ENCODE data around the gene AASS. TPM values are rescaled to one million over a fixed set of nuclear protein-coding genes. Genes with fewer than 3 reads are reported as not detected.

The AASS gene
- total RNA-seq, 1 donor: 20.8 TPM

DNA sequence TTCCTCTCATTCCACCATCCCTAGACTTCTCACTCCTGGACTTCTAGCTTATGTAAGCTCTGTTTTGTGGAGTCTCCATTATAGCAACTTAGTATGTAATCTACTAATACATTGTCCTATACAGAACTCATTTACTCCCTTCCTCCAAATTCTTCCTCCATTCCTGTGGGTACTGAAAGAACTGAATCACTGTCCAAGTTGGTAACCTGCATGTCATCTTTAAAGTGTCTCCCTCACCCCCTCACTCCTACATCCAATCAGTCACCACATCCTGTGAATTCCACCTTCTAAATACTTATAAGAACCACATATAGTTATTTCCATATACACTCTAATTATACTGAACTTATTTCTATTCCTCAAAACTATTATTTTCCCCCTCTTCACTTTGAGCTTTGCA lies 20.3 kb downstream of the AASS start:
- no peak for DNase-seq (ENCODE audit: low read depth)
- H3K4me3 ChIP-seq (ENCODE audit: low read depth, low read length): no peak overlapping the region
- TF ChIP-seq, protein P1, sequence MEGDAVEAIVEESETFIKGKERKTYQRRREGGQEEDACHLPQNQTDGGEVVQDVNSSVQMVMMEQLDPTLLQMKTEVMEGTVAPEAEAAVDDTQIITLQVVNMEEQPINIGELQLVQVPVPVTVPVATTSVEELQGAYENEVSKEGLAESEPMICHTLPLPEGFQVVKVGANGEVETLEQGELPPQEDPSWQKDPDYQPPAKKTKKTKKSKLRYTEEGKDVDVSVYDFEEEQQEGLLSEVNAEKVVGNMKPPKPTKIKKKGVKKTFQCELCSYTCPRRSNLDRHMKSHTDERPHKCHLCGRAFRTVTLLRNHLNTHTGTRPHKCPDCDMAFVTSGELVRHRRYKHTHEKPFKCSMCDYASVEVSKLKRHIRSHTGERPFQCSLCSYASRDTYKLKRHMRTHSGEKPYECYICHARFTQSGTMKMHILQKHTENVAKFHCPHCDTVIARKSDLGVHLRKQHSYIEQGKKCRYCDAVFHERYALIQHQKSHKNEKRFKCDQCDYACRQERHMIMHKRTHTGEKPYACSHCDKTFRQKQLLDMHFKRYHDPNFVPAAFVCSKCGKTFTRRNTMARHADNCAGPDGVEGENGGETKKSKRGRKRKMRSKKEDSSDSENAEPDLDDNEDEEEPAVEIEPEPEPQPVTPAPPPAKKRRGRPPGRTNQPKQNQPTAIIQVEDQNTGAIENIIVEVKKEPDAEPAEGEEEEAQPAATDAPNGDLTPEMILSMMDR (IDR thresholded peaks at IDR 0.05; ENCODE audit: insufficient read depth, low read length): no peak

DNA sequence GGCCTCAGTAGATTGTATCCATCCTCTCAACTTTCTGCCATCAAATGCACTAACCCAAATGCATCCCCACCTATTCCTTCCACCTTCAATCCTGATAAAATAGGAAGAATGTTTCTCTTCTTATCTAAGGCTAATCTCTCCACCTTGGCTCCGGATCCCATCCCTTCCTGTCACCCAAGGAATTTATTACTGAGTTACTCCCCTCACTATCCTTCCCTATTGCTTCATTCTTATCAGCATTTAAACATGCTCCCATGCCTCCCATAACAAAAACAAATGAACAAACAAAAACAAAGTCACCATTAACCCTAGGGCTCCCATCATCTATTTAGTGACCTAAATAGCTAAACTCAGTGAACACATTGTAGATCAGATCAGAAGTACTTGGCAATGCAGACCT lies 25.3 kb downstream of the AASS start:
- TF ChIP-seq, protein P1 (IDR thresholded peaks at IDR 0.05; ENCODE audit: insufficient read depth, low read length): no peak
- no peak overlapping the region for H3K4me3 ChIP-seq (ENCODE audit: low read depth, low read length)
- DNase-seq (ENCODE audit: low read depth): no peak

DNA sequence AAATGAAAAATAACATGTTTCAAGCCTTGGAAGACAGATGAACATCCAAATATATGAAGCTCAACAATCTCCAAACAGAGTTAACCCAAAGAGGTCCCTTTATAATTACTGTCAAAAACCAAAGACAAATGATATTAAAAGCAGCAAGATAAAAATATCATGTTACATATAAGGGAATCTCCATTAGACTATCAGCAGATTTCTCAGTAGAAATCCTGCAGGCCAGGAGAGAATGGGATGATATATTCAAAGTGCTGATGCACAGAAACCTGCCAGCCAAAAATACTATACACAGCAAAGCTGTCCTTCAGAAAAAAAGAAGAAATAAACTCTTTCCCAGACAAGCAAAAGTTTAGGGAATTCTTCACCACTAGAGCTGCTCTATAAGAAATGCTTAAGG lies 41.0 kb downstream of the AASS start:
- TF ChIP-seq, protein P1 (IDR thresholded peaks at IDR 0.05; ENCODE audit: insufficient read depth, low read length): no peak
- DNase-seq (ENCODE audit: low read depth): no peak

DNA sequence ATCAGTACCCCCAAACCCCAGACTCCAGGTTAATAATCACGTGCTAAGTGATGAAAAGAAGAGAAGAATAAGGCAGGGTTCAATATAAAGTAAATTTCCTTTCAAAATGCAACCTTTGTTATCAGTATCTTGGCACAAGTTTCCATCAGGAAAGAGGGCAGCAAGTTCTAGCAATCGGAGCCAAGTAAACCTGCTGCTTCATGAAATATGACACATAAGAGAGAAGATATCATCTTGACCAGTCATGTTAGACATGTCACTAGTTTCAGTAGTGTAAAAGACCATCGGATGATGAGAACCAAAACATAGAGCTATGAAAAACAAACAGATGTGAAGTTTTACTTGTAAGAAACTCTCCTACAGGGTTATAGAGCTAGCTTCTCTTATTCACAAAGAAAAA lies 44.0 kb downstream of the AASS start:
- no peak for DNase-seq (ENCODE audit: low read depth)
- no peak overlapping the region for H3K4me3 ChIP-seq (ENCODE audit: low read depth, low read length)
- TF ChIP-seq, protein P1 (IDR thresholded peaks at IDR 0.05; ENCODE audit: insufficient read depth, low read length): no peak

More for the DNA sequence above, 41.0 kb downstream of the AASS start:
- no peak overlapping the region for H3K4me3 ChIP-seq (ENCODE audit: low read depth, low read length)

DNA sequence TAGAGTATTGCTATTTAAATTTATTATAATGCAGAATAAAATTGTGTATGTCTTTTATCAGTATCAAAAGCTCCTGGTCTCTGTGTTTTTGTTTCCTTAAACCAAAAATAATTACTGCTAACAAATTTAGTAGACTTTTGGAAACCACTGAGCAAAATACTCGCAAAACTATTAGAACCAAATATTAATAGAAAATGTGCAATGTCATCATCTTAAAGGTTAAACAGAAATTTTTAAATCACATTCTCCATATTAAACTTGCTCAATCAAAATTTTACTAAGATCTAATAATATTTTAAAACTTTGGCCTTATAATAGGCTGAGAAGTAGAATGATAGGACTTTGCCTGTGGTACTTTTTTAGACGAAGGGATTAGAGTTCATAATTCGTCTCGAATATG lies 48.4 kb downstream of the AASS start:
- TF ChIP-seq, protein P1 (IDR thresholded peaks at IDR 0.05; ENCODE audit: insufficient read depth, low read length): no peak
- no peak overlapping the region for H3K4me3 ChIP-seq (ENCODE audit: low read depth, low read length)
- no peak for DNase-seq (ENCODE audit: low read depth)

DNA sequence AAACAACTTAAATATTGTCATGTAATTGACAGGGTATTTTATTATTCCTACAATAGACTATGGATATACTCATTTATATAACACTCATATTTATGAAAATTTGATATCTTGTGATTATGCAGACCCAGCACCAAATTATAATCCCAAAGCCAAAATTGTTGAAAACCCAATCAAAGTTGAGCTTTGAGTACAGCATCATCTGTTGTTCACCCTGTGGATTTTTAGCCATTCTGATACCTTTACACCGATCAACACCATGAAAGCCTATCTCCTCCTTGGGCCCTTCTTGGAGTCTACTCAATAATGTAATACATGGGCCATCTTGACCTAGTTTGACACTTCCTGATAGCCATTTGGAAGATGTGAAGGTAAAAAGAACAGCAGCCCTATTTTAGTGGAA lies 49.5 kb downstream of the AASS start:
- DNase-seq (ENCODE audit: low read depth): no peak
- TF ChIP-seq, protein P1 (IDR thresholded peaks at IDR 0.05; ENCODE audit: insufficient read depth, low read length): no peak
- no peak overlapping the region for H3K4me3 ChIP-seq (ENCODE audit: low read depth, low read length)

Measured in fibroblast of the aortic adventitia (primary cell).